WTC11 (cell line): ENCODE results near the gene PGRMC2. TPM values are rescaled to one million over a fixed set of nuclear protein-coding genes. Genes with fewer than 3 reads are reported as not detected.

Experiments
- ATAC-seq: fragments of 200-7000 bp; cut with Tn5 transposase; 2 replicates; pipeline ENCODE4 v1.10.0; 2021; ENCODE audit warnings: mild to moderate bottlenecking, moderate library complexity
- CTCF ChIA-PET: fragments of 300-600 bp; sonication (Branson Sonifier 250); formaldehyde crosslinking; loops from one replicate; lab custom pipeline; 2021; ENCODE audit warnings: antibody characterized with exemption; lab: Charles Lee
- POLR2A ChIA-PET: fragments of 350-600 bp; sonication (Branson Sonifier 250); formaldehyde crosslinking; loops from one replicate; lab custom pipeline; 2021; ENCODE audit warnings: antibody characterized with exemption; lab: Charles Lee
- DNase-seq: peaks from one replicate; pipeline ENCODE4 v3.0.0; 2021; ENCODE audit warnings: low spot score
- H3K27ac Mint-ChIP-seq: 2 replicates; pipeline ENCODE4 v1.8.0; 2021; ENCODE audit warnings: mixed read lengths
- H3K27me3 Mint-ChIP-seq: 2 replicates; pipeline ENCODE4 v1.8.0; 2021; ENCODE audit warnings: low read depth, mild to moderate bottlenecking, moderate library complexity, mixed read lengths
- H3K36me3 Mint-ChIP-seq: 2 replicates; pipeline ENCODE4 v1.8.0; 2021; ENCODE audit warnings: mixed read lengths
- H3K4me1 Mint-ChIP-seq: 2 replicates; pipeline ENCODE4 v1.8.0; 2022; ENCODE audit warnings: mixed read lengths
- H3K4me3 Mint-ChIP-seq: 2 replicates; pipeline ENCODE4 v1.8.0; 2021; ENCODE audit warnings: mild to moderate bottlenecking, moderate library complexity, mixed read lengths
- H3K9me3 Mint-ChIP-seq: 2 replicates; pipeline ENCODE4 v1.8.0; 2021; ENCODE audit warnings: mixed read lengths
- ATF1 ChIP-seq: sonication (generic); formaldehyde crosslinking; IDR thresholded peaks from 2 replicates; pipeline ENCODE4 v1.8.1; 2023; ENCODE audit warnings: mild to moderate bottlenecking, moderate library complexity, missing genetic modification reagents
- CBFB ChIP-seq: sonication (generic); formaldehyde crosslinking; IDR thresholded peaks from 2 replicates; pipeline ENCODE4 v1.8.1; 2022; ENCODE audit warnings: mild to moderate bottlenecking, low read depth, missing genetic modification reagents
- CDX4 ChIP-seq: fragments of 250-450 bp; sonication (Bioruptor Pico); IDR thresholded peaks from 2 replicates; pipeline ENCODE4 v1.9.0; 2021; ENCODE audit warnings: moderate library complexity, mild to moderate bottlenecking, inconsistent platforms, borderline replicate concordance
- ESRRA ChIP-seq: sonication (generic); formaldehyde crosslinking; IDR thresholded peaks from 2 replicates; pipeline ENCODE4 v1.8.1; 2022; ENCODE audit warnings: mild to moderate bottlenecking, missing genetic modification reagents, borderline replicate concordance
- ETV6 ChIP-seq: sonication (generic); formaldehyde crosslinking; IDR thresholded peaks from 2 replicates; pipeline ENCODE4 v1.8.1; 2022; ENCODE audit warnings: mild to moderate bottlenecking, missing genetic modification reagents
- GABPB1 ChIP-seq: sonication (generic); formaldehyde crosslinking; IDR thresholded peaks from 2 replicates; pipeline ENCODE4 v1.8.1; 2023; ENCODE audit warnings: mild to moderate bottlenecking, missing genetic modification reagents
- GTF2I ChIP-seq: fragments of 250-450 bp; sonication (Bioruptor Pico); conservative IDR thresholded peaks from 2 replicates; pipeline ENCODE4 v1.4.0; 2021; ENCODE audit warnings: mild to moderate bottlenecking
- MLX ChIP-seq: sonication (generic); formaldehyde crosslinking; IDR thresholded peaks from 2 replicates; pipeline ENCODE4 v1.8.1; 2023; ENCODE audit warnings: mild to moderate bottlenecking, missing genetic modification reagents, moderate library complexity
- MXD4 ChIP-seq: fragments of 250-450 bp; sonication (Bioruptor Pico); IDR thresholded peaks from 2 replicates; pipeline ENCODE4 v1.8.0; 2021; ENCODE audit warnings: mild to moderate bottlenecking, moderate library complexity, borderline replicate concordance
- PRRX2 ChIP-seq: fragments of 250-450 bp; sonication (Bioruptor Pico); IDR thresholded peaks from 2 replicates; pipeline ENCODE4 v1.8.0; 2021; ENCODE audit warnings: mild to moderate bottlenecking
- RELA ChIP-seq: sonication (generic); formaldehyde crosslinking; IDR thresholded peaks from 2 replicates; pipeline ENCODE4 v1.8.1; 2022; ENCODE audit warnings: missing genetic modification reagents, mild to moderate bottlenecking, borderline replicate concordance
- SMAD4 ChIP-seq: sonication (generic); formaldehyde crosslinking; IDR thresholded peaks from 2 replicates; pipeline ENCODE4 v1.8.0; 2022; ENCODE audit warnings: mild to moderate bottlenecking, missing genetic modification reagents
- TEAD1 ChIP-seq: sonication (generic); formaldehyde crosslinking; IDR thresholded peaks from 2 replicates; pipeline ENCODE4 v1.8.0; 2022; ENCODE audit warnings: mild to moderate bottlenecking, missing genetic modification reagents
- ZBTB21 ChIP-seq: sonication (generic); formaldehyde crosslinking; IDR thresholded peaks from 2 replicates; pipeline ENCODE4 v1.8.1; 2023; ENCODE audit warnings: mild to moderate bottlenecking, missing genetic modification reagents, borderline replicate concordance
- ZNF416 ChIP-seq: fragments of 250-450 bp; sonication (Bioruptor Pico); IDR thresholded peaks from 2 replicates; pipeline ENCODE4 v1.9.0; 2021; ENCODE audit warnings: mild to moderate bottlenecking, inconsistent platforms
- total RNA-seq: library from RNA; stranded (reverse); gene quantifications from 3 replicates; pipeline ENCODE4 v1.2.3, GENCODE V29; 2021
- TF ChIP-seq, protein P1 (sequence below): sonication (generic); formaldehyde crosslinking; IDR thresholded peaks from 2 replicates; pipeline ENCODE4 v1.8.0; 2023; ENCODE audit warnings: missing genetic modification reagents
- TF ChIP-seq, protein P2 (sequence below): sonication (generic); formaldehyde crosslinking; IDR thresholded peaks from 2 replicates; pipeline ENCODE4 v1.8.0; 2023; ENCODE audit warnings: missing genetic modification reagents, mild to moderate bottlenecking, borderline replicate concordance
- TF ChIP-seq, protein P3 (sequence below): sonication (generic); formaldehyde crosslinking; conservative IDR thresholded peaks from 2 replicates; pipeline ENCODE4 v1.8.1; 2022; ENCODE audit warnings: mild to moderate bottlenecking, missing genetic modification reagents
- TF ChIP-seq, protein P4 (sequence below): sonication (generic); formaldehyde crosslinking; IDR thresholded peaks from 2 replicates; pipeline ENCODE4 v1.8.1; 2023; ENCODE audit warnings: mild to moderate bottlenecking, moderate library complexity, missing genetic modification reagents

PGRMC2 gene
- total RNA-seq, 1 experiment from 2014 or later: 68.2 TPM

DNA sequence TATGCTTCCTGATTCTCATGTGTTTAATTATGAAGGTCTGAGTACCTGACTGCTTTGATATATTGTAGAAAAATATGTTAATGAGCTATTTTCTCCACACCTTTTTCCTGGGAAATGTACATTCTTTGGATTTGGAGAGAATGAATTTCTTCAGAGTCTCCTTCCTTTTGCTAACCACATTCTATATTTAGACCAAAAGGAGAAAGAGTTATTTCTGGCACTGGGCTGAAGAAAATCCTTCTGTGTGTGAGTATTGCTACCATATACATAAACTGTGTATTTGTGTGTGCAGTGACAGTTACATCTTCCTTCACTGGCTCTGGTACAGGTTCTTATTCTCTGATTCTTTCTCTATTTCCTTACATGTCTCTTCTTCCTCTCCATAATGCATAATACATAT is 44.5 kb upstream of the PGRMC2 start (continued):
- TF ChIP-seq ZNF416 (no peak), MLX (CRISPR knock-in tag) (no peak), PRRX2 (CRISPR knock-in tag) (no peak)
- TF ChIP-seq, protein P1, sequence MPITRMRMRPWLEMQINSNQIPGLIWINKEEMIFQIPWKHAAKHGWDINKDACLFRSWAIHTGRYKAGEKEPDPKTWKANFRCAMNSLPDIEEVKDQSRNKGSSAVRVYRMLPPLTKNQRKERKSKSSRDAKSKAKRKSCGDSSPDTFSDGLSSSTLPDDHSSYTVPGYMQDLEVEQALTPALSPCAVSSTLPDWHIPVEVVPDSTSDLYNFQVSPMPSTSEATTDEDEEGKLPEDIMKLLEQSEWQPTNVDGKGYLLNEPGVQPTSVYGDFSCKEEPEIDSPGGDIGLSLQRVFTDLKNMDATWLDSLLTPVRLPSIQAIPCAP (CRISPR knock-in tag): no peak

GRCh38 chr4:128329638-128330037 is 42.0 kb upstream of the PGRMC2 start:
- H3K36me3 Mint-ChIP-seq: no peaks in the 10 kb centered on the region
- peaks cover 8% of the 10 kb centered on the region for H3K4me1 Mint-ChIP-seq
- ATAC-seq: no peak
- no peak overlapping the region for H3K4me3 Mint-ChIP-seq
- TF ChIP-seq GTF2I (CRISPR knock-in tag) (no peak), RELA (no peak), ETV6 (CRISPR knock-in tag) (no peak), TEAD1 (CRISPR knock-in tag) (no peak), ZBTB21 (CRISPR knock-in tag) (no peak), GABPB1 (CRISPR knock-in tag) (no peak), CBFB (CRISPR knock-in tag) (no peak), SMAD4 (no peak), ESRRA (no peak), ATF1 (CRISPR knock-in tag) (no peak), CDX4 (CRISPR knock-in tag) (no peak), MXD4 (CRISPR knock-in tag) (no peak), MLX (CRISPR knock-in tag) (no peak)
- TF ChIP-seq, protein P2, sequence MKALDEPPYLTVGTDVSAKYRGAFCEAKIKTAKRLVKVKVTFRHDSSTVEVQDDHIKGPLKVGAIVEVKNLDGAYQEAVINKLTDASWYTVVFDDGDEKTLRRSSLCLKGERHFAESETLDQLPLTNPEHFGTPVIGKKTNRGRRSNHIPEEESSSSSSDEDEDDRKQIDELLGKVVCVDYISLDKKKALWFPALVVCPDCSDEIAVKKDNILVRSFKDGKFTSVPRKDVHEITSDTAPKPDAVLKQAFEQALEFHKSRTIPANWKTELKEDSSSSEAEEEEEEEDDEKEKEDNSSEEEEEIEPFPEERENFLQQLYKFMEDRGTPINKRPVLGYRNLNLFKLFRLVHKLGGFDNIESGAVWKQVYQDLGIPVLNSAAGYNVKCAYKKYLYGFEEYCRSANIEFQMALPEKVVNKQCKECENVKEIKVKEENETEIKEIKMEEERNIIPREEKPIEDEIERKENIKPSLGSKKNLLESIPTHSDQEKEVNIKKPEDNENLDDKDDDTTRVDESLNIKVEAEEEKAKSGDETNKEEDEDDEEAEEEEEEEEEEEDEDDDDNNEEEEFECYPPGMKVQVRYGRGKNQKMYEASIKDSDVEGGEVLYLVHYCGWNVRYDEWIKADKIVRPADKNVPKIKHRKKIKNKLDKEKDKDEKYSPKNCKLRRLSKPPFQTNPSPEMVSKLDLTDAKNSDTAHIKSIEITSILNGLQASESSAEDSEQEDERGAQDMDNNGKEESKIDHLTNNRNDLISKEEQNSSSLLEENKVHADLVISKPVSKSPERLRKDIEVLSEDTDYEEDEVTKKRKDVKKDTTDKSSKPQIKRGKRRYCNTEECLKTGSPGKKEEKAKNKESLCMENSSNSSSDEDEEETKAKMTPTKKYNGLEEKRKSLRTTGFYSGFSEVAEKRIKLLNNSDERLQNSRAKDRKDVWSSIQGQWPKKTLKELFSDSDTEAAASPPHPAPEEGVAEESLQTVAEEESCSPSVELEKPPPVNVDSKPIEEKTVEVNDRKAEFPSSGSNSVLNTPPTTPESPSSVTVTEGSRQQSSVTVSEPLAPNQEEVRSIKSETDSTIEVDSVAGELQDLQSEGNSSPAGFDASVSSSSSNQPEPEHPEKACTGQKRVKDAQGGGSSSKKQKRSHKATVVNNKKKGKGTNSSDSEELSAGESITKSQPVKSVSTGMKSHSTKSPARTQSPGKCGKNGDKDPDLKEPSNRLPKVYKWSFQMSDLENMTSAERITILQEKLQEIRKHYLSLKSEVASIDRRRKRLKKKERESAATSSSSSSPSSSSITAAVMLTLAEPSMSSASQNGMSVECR (CRISPR knock-in tag): no peak
- TF ChIP-seq, protein P3, sequence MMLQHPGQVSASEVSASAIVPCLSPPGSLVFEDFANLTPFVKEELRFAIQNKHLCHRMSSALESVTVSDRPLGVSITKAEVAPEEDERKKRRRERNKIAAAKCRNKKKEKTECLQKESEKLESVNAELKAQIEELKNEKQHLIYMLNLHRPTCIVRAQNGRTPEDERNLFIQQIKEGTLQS: no peak
- TF ChIP-seq, protein P1 (CRISPR knock-in tag): no peak
- TF ChIP-seq, protein P4, sequence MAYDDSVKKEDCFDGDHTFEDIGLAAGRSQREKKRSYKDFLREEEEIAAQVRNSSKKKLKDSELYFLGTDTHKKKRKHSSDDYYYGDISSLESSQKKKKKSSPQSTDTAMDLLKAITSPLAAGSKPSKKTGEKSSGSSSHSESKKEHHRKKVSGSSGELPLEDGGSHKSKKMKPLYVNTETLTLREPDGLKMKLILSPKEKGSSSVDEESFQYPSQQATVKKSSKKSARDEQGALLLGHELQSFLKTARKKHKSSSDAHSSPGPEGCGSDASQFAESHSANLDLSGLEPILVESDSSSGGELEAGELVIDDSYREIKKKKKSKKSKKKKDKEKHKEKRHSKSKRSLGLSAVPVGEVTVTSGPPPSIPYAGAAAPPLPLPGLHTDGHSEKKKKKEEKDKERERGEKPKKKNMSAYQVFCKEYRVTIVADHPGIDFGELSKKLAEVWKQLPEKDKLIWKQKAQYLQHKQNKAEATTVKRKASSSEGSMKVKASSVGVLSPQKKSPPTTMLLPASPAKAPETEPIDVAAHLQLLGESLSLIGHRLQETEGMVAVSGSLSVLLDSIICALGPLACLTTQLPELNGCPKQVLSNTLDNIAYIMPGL: no peak
- no peak overlapping the region for H3K27ac Mint-ChIP-seq
- H3K9me3 Mint-ChIP-seq: no peaks in the 10 kb centered on the region
- ChIA-PET CTCF (no interaction called here), POLR2A (no interaction called here)
- H3K27me3 Mint-ChIP-seq: no peaks in the 10 kb centered on the region
- no peak for DNase-seq
